HG02588 (cell line): ENCODE data around the gene SEMA6A.

Experiments
- ATAC-seq: cut with Tn5 transposase; IDR thresholded peaks from one replicate; pipeline ENCODE4 v1.9.1; 2021; ENCODE audit warnings: mild to moderate bottlenecking, moderate library complexity; ENCODE audit not compliant: unreplicated experiment

Gene SEMA6A

DNA sequence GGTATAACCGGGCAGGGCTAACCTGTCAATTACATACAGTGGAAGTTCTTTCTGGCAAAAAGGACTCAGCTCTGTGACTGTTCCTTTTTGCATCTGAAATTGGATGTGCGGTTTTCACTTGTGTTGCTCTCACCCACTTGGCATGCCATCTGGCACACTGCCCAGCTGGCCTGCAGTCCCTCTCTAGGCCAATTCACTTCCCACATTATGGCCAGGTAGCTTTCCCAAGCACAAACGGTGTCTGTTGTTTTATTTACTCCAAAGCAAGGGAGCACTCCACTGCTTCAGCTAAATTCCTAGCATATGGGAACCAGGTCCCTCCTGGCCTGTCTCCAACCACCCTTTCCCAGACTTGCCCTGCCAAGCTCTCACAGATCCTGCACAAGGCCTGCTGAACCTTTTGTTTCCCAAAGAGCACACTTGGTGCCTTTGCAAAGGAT is 132.5 kb downstream of the SEMA6A start:
- ATAC-seq, result no peak

DNA sequence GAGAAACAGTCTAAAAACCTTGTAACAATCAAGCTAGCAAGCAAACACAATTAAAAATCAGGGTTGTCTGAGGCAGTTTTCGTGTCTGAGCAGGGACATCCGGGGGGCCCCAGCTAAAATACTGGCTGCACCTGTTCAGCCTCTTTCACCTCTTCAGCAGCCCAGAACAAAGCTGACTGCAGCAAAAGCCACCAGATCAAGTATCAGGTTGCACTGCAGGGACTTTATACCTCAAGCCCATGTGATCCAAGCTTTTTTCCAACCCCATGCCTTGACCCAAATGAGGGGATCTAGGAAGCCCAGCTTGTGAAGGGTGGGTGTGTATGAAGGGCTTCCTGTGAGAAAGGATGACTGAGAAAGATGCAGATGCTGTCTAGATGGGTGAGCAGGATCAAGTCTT is 133.4 kb downstream of the SEMA6A start:
- ATAC-seq, result no peak

DNA sequence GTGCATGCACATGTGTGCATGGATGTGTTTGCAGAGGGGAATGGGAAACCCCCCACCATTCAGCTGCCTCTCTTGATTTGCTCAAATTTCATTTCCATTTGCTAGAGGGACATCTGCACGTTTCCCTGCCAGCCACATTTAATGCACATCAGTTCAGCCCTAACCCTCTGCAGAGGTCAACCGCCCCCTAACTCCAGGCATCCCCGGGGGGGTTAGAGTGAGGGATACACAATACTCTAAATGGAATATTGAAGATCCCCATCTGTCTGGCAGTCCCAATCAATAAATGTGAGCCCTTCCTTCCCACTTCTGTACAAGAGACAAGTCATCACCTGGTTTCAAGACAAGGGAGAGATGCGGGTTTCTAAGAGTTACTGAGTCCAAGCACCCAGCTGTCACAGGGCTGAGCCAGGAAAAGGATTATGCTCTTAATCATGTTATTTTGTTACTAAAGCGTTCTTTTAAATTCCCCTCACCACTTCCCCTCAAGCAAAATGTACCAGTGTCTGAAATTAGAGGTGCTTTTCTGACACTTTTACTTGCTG is 134.1 kb downstream of the SEMA6A start:
- ATAC-seq, result no peak

DNA sequence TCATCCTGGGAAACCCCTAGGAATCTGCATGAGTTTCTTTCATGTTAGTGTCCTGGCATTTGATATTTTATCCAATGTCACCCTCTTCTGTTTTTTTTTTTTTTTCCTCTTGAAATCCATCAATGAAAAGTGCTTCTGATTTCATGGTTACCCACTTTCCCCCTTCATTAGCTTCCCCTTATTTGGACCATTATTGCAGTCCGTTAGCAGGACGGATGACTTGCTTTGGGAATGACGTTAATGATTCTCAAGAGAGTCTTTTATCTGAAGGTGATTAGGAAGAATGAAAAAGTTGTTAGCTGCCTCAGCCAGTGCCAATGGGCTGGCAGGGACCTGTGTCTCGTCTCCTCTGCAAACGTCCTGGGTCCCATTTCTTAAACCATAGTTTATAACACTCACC is 134.7 kb downstream of the SEMA6A start:
- no peak for ATAC-seq

DNA sequence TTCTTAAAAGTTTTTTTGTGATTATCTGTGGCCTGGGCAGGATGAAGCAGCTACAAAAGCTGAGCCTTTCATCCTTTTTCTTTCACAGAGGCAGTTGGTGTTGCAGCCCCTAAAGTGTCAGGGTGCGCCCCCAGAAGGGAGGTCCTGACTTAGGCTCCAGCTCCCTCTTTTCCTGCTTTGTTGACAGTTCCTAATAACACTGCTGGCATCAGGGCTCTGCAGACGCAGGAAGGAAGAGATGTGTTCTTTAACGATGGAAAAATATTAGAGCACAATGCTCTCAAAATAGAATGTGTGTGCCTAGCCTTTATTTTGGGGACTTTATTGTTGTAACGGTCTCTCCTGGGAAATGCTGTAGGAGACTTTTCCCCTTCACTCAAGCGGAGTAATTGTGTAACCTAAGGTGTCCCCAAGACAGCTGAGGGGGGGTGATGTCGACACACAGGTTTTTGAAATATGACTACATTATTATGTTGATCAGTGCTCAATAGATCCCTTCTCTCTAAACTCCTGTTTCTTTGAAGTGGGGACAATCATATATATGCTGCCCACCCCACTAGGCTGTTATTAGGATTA is 135.6 kb downstream of the SEMA6A start:
- ATAC-seq, result no peak

DNA sequence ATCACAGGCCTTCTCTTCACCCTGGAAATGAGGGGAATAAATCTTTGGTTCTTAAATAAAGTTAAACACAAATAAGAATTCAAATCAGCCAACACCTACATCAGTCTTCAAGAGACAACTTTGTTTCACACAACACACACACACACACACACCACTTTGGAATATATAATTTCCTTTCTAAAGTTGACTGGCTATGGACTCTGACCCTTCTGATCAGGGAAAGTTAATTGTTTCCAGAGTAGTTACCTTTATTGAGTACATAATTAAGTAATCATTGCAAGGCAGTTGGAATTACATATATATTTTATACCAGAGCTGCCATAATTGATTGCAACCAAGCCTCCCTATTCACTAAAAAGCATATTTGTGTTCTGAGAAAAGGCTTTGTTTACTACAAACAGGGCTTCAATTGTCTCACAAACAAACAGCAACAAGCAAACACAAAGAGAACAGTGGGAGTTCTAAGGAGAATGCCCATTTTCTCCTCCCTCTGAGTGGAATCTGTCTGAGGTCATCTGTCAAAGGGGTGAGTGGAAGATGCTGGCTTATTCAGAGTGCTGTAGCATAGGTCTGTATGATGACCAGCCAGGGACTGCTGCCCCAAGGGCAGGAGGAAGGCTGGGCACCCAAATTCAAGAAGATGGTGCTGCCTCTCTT is 136.6 kb downstream of the SEMA6A start:
- no peak for ATAC-seq

DNA sequence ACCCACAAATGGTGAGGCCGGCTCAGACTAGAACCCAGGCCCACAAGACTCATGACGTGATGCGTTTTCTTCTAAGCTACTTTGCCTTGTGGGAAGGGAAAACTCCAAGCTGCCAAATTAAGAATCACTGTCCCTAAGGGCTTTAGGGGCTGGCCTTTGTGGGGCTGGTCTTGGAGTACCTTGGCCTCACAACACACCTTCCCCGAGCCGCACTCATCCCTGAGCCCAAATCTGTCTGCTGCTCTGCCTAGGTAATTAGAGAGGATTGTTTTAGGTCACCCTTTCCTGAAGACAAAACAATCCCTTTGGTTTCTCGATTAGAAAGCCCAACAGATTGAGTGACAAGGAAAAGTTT is 137.3 kb downstream of the SEMA6A start:
- no peak for ATAC-seq

DNA sequence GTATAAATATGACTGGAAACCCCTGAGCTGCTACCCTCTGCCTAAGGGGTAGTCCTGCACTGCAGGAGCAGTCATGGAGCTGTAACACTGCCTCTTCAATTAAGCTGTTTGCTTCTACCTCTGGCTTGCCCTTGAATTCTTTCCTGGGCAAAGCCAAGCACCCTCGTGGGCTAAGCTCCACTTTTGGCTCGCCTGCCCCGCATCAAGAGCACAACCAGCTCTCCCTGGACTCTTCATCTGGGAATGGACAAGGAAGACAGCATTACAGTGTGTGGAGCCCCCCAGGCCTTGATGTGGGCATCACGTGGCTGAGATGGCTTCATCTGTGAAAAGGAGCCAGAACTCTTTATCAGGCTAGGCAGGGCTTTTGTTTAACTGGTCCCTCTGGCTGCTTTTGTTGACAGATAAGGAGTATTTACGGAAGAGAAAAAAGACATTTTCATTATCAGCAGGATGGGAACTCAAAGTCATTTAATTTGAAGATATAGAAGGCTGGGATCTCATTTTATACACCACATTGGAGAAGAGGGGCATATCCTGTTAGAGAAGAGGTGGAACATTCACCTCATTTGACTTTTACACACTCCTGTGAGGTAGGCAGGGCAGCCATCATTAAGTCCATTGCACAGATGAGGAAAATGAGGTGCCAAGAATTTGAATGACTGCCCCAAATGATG is 137.8 kb downstream of the SEMA6A start:
- no peak for ATAC-seq

DNA sequence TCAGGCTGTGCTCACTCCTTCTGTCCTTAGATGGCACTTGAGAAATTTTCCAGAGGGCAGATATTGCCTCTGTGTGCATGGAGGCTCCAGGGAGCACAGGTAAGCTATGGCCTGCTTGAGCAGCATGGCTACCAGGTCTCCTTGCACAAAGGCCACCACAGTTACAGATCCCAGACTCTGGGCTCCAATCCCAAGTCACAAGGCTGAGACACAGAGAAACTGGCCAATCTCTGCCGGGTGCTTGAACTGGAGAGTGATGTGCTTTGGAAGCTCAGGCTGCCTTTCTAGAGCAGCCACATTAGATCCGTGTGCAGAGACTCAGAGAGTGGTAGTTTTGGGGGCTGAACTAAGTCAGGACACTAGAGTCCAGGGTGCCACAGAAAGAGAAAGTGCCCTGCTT is 145.7 kb downstream of the SEMA6A start:
- ATAC-seq, result no peak

DNA sequence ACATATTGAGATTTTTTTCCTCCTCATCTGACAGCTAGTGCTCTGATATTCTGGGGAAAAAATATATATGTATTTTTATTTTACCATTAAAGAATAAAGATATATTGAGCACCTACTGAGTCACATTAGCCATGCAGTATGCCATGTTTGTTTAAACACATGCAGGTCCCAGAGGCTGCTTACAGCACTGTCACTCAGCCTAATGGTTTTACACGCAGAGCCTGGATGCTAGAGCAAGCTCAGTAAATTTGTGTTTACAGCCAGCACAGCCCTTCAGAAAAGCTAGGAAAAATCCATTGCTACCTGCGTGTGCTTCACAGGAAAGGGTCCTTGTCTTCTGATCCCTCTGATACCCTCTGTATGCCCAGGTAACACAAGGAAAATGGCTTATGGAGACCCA is 146.2 kb downstream of the SEMA6A start:
- no peak for ATAC-seq

DNA sequence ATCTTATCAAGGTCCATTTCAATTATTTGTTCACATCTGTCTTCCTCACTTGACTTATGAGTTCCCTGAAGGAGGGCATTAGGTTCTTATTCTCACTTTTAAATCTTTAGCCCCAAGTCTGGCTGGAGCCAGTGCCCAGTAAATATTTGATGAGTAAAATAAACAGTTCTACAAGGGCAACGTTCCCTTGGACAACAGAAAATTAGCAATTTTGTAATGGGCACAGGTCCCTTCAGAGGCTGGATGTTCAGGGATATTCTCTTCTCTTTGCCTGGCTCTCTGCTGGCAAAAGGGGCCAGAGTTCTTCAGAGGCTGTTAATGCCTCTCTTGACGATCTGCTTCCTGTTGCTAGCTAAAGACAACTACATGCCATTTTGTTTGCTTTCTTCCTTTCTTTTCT is 149.7 kb downstream of the SEMA6A start:
- no peak for ATAC-seq

DNA sequence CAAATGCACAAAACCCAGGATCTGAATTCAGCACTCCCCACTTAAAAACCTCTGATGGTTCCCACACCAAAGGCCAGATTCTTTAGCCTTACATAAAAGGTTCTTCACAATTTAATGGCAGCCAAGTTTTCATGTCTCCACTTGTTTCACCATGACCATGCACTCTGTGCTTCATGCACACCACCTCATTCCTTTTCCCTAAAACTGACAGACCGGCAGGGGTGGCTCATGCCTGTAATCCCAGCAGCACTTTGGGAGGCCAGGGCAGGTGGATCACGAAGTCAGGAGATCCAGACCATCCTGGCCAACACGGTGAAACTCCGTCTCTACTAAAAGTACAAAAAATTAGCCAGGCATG is 150.4 kb downstream of the SEMA6A start:
- ATAC-seq, result no peak

DNA sequence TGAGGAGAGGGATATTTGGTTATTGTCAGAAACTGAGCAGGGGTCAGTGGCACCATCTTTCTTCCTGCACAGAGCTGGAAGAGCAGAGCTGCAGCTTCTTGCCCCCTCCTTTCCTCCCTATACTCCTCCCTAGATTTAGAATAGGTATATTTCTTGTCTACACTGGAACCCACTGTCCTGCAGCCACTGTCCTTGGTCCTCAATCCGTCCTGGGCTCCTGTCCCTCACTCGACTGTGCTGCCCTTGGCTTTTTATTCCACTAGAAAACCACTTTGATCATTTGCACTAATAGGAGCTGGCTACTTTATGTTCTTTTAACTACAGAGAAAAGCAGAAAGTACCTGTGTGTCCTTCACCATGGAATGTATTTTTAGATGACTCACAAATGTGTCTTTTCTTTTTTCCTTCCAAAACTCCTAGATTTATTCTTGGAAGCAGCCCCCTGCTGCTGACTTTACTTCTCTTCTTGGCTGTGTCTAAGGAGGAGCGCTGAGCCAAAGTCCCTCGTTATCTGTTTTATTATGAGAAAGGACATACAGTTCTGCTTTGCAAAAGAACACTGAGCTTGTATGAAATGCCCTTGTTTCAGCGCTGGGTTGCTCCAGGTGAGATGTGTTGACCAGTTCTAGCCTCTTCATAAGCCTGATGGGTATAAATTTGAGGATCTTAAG is 150.9 kb downstream of the SEMA6A start:
- no peak for ATAC-seq

DNA sequence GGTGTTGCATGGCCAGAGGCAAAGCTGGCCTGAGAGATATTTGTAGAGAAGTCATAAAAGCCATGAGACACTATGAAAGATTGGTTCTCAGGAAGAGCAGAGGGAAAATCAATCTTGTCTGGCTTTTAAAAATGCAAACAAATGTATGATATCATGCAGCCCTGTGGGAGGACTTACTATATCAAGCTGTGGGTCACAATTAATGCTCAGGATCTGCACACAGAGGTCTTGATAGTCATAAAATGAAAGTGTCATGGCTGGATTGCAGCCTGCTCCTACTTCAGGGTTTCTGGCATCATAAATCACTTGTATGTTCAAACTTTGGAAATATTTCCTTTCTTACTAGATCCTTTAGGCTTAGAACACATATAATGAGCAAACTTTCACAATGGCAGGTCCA is 151.5 kb downstream of the SEMA6A start:
- ATAC-seq, result no peak

DNA sequence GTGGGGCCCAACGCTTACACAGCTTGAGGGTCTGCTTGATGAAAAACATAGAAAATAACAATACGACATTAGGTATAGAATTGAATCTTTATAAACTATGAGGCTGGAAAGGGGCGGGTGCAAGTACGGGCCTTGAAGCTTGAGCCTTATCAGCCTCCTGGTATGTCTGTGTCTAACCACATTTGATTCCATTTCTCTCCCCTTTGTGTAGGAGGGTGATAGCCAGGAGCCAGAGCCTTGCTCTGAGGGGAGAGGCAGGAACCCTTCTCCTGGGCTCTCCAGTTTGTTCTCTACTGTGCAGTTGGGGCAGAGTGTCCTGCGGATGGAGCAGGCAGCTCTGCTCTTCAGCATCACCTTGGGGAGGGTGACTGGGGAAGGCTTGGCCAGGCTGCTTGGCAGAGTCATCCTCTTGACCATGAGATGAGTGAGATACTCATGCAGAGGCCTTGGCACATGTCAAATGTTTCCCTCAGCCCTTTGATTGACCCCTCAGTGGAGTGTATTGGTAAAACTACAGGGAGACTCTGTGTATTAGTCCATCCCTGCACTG is 153.5 kb downstream of the SEMA6A start:
- ATAC-seq, result no peak

DNA sequence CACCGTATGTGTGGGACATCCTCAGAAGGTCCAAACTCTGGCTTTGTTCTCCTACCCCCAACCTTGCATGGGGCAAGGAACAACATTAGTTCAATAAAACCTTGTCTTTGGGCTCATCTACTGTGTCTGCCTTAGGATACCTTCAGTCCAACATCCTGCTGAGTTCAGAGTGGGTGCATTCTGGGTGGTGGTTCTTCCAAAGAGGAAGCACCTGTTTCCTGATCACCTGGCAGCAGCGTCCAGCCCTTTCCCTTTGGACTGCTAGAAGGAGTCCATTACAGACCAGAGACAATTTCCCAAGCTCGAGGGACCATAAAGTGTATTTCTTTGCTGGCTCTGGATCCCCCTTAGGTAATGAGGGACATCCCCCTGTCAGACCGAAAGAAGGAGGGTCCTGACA is 154.1 kb downstream of the SEMA6A start:
- ATAC-seq, result no peak

DNA sequence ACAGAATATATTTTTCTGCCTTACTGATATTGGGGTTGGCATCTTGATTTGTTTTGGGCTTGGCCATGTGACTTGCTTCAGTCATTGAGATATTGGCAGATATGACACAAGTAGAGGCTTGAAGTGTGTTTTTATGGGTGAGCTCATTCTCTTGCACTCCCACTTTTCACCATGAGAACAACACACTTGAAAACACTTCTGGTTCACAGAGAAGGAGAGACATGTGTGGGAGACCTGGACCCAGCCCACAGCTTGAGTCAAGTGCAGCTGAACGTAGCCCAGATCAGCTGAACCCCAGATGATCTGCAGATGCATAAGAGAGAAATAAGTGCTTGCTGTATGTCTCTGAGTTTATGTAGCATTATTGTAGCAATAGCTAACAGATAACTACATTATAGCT is 155.4 kb downstream of the SEMA6A start:
- no peak for ATAC-seq

DNA sequence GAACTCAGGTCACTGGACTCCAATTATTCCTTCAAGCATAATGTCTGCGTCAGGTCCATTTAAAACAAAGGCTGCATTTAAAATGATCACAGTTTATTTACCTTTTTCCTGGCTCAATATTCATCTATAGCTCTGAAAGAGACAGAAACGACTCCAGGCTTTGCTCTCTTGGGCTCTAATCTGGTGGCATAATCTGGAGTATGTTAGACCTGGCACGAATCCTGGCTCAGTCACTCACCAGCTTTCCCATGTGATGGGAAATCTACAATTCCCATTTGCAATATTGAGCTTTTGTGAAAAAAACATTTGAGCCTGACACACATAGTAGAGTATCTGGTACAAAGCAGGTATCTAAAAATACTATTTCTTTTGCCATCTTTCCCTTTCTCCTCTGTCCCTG is 155.8 kb downstream of the SEMA6A start:
- ATAC-seq, result no peak

DNA sequence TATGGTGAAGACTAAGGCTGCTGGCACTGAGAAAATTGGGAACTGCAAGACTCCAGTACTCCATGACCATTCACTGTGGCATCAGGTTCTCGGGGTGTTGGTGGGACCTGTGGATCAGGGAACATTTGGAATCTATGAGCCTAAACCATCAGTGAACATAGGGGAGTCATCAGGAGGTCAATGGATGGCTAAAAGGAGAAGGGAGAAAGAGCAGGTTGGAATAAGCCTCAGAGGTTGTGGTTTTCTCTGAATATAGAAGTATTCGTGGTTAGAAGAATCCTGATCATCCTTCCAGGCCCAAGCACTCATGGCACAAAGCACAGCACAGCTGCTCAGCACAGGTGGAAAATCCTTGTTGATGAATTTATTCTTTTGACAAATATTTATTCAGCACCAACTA is 156.6 kb downstream of the SEMA6A start:
- ATAC-seq, result no peak

DNA sequence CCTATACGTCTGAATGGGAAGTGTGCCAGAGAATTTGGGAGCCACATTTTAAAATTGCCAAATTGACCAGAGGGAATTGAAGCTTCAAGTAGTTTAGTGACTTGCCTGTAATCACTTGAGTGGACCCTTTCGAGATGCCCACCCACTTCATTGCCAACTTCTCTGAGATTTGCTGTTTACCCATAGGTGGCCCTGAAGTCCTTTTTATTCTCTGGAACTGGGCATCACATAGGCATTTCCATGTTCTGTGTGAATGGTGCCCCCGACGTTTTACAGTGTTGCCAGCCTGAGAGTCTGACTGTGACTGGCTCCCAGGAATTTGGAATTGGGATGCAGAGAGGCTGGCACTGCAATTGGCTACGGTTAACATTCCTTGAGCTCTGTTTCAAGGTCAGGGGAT is 158.6 kb downstream of the SEMA6A start:
- ATAC-seq, result no peak

DNA sequence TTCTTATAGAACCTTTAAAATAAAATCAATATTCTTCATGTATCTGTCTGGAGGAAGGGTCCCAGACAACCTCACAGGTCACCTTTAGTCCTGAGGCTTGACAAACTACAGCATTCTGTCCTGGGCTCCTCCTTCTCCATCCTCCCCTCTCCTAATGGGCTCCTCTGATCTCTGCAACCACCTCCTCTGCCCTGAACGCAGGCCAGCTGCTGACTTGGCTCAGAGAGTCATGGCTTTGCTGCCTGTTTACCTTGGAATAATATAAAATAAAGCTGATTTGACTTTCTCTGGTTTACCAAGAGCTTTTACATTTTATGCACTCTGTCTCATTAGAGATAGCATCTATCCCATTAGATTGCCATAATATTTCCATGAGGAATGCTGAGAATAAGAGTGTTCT is 159.4 kb downstream of the SEMA6A start:
- ATAC-seq, result no peak
